Stimulated activated CD8-positive, alpha-beta memory T cell treated with anti-CD3 and anti-CD28 coated beads, Interleukin-4, amount 100 ng/mL, for 48 hours (primary cell): ENCODE measurements around the gene IQSEC3.

Experiments used
- DNase-seq: peaks from one replicate; pipeline ENCODE4 v3.0.0-alpha.2; 2020

Gene IQSEC3

GRCh38 chr12:144650-145284 is 78.2 kb downstream of the IQSEC3 start:
- no peak for DNase-seq

- DNase-seq: no peak
Measured at GRCh38 chr12:145369-145960, 78.9 kb downstream of the IQSEC3 start.

GRCh38 chr12:147242-147641 is 80.7 kb downstream of the IQSEC3 start:
- no peak for DNase-seq

- no peak for DNase-seq
Measured at GRCh38 chr12:148676-149416, 82.3 kb downstream of the IQSEC3 start.

- DNase-seq: no peak
Measured at GRCh38 chr12:151579-151978, 85.0 kb downstream of the IQSEC3 start.

- DNase-seq: no peak
Measured at GRCh38 chr12:152440-152839, 85.9 kb downstream of the IQSEC3 start.

- peak; percentile 79 for DNase-seq
Measured at GRCh38 chr12:153080-153746, 86.6 kb downstream of the IQSEC3 start.

GRCh38 chr12:154058-154457 is 87.5 kb downstream of the IQSEC3 start:
- DNase-seq: no peak

GRCh38 chr12:155006-155405 is 88.4 kb downstream of the IQSEC3 start:
- no peak for DNase-seq

- no peak for DNase-seq
Measured at GRCh38 chr12:155646-156045, 89.1 kb downstream of the IQSEC3 start.

GRCh38 chr12:156945-157344 is 90.4 kb downstream of the IQSEC3 start:
- DNase-seq: no peak

- no peak for DNase-seq
Measured at GRCh38 chr12:157644-158043, 91.1 kb downstream of the IQSEC3 start.

- DNase-seq: no peak
Measured at GRCh38 chr12:159156-159782, 92.7 kb downstream of the IQSEC3 start.

- DNase-seq: no peak
Measured at GRCh38 chr12:160858-161257, 94.3 kb downstream of the IQSEC3 start.

- no peak for DNase-seq
Measured at GRCh38 chr12:161823-162222, 95.3 kb downstream of the IQSEC3 start.

GRCh38 chr12:162467-163307 is 96.1 kb downstream of the IQSEC3 start:
- DNase-seq: no peak

- no peak for DNase-seq
Measured at GRCh38 chr12:163406-163986, 96.9 kb downstream of the IQSEC3 start.

- no peak for DNase-seq
Measured at GRCh38 chr12:164207-164606, 97.6 kb downstream of the IQSEC3 start.

- DNase-seq: no peak
Measured at GRCh38 chr12:165862-166368, 99.3 kb downstream of the IQSEC3 start.

GRCh38 chr12:166425-167075 is 100.0 kb downstream of the IQSEC3 start:
- no peak for DNase-seq

- no peak for DNase-seq
Measured at GRCh38 chr12:167959-168600, 101.5 kb downstream of the IQSEC3 start.
